ENCODE data around the gene DIP2A. TPM values are rescaled to one million over a fixed set of nuclear protein-coding genes. Genes with fewer than 3 reads are reported as not detected.

The DIP2A gene, protein sequence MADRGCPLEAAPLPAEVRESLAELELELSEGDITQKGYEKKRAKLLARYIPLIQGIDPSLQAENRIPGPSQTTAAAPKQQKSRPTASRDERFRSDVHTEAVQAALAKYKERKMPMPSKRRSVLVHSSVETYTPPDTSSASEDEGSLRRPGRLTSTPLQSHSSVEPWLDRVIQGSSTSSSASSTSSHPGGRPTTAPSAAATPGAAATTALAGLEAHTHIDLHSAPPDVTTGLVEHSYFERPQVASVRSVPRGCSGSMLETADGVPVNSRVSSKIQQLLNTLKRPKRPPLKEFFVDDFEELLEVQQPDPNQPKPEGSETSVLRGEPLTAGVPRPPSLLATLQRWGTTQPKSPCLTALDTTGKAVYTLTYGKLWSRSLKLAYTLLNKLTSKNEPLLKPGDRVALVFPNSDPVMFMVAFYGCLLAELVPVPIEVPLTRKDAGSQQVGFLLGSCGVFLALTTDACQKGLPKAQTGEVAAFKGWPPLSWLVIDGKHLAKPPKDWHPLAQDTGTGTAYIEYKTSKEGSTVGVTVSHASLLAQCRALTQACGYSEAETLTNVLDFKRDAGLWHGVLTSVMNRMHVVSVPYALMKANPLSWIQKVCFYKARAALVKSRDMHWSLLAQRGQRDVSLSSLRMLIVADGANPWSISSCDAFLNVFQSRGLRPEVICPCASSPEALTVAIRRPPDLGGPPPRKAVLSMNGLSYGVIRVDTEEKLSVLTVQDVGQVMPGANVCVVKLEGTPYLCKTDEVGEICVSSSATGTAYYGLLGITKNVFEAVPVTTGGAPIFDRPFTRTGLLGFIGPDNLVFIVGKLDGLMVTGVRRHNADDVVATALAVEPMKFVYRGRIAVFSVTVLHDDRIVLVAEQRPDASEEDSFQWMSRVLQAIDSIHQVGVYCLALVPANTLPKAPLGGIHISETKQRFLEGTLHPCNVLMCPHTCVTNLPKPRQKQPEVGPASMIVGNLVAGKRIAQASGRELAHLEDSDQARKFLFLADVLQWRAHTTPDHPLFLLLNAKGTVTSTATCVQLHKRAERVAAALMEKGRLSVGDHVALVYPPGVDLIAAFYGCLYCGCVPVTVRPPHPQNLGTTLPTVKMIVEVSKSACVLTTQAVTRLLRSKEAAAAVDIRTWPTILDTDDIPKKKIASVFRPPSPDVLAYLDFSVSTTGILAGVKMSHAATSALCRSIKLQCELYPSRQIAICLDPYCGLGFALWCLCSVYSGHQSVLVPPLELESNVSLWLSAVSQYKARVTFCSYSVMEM (N-terminal part only)
- total RNA-seq: 8.9 and 15.3 TPM in 2 replicates

DNA sequence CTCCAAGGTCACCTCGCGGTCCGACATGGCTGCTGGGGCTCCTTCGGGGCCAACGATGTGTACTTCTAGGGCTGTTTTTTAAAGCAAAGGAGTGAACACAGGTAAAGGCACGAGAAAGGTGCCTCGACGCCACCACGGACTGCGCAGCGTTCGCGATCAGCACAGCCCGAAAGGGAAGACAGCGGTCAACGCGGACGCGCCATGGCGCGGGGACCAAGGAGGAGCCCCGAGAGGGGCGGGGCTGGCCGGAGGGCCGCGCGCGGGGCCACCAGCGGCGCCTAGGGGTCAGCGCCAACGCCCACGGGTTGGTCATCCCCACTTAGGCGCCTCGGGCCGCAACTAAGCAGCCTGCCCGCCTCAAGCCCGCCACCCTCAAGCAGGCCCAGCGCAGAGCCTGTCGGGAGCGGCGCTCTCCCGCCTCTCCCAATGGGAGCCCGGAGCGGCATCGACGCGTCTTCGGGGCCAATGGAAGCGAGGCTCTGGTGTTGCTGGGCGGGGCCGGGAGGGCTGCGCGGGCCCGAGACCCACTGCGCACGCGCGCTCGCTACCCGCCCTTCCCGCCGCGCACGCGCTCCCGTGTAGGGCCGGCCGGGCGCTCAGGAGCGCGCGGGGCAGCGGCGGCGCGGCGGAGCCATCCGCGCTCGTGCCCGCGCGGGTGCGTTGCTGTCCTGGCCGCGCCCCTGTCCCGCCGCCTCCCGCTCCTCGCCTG is at the start of gene DIP2A:
Gene DIP2A (plus strand): TSS at position 577 of the 709 bp plus-strand sequence. CDS start 241 bp downstream, outside the sequence.

GRCh38 chr21:46604975-46605766 is 146.5 kb downstream of the DIP2A start, which contains the start of gene S100B:
Gene S100B, minus strand, starts transcription at chr21:46605082. Its CDS starts 2,667 bp downstream, at chr21:46602415.

Other genes with a start within 250 kb of the DIP2A start
- 101 and 129 TPM in 2 replicates for gene LSS, start 230.1 kb upstream of the DIP2A start, total RNA-seq
- gene MCM3AP, start 173.3 kb upstream of the DIP2A start, total RNA-seq: 35.5 and 63.3 TPM in 2 replicates
- gene YBEY, start 172.5 kb upstream of the DIP2A start, total RNA-seq: 30.0 and 32.7 TPM in 2 replicates
- 1.8 and 1.9 TPM in 2 replicates for gene C21orf58, start 135.0 kb upstream of the DIP2A start, total RNA-seq
- 10.7 and 14.8 TPM in 2 replicates for gene PCNT, start 134.7 kb upstream of the DIP2A start, total RNA-seq
- gene S100B, start 146.2 kb downstream of the DIP2A start, total RNA-seq: 0.09 and 0.70 TPM in 2 replicates
- 87.9 and 88.9 TPM in 2 replicates for gene PRMT2, start 176.8 kb downstream of the DIP2A start, total RNA-seq